Hepatocyte (in vitro differentiated cells): Measurements from ENCODE around the gene SLIT1. TPM values are rescaled to one million over a fixed set of nuclear protein-coding genes. Genes with fewer than 3 reads are reported as not detected.

Source experiments
- DNase-seq: peaks from one replicate; pipeline ENCODE4 v3.0.0-alpha.2; 2016; ENCODE audit warnings: low spot score
- H2AFZ ChIP-seq: fragments of 200-600 bp; sonication (generic); 2 replicates; pipeline ENCODE4 v1.6.0; 2016; ENCODE audit warnings: antibody characterized with exemption, mild to moderate bottlenecking
- H3K27ac ChIP-seq: fragments of 200-600 bp; sonication (generic); 2 replicates; pipeline ENCODE4 v1.5.1; 2016; ENCODE audit warnings: mild to moderate bottlenecking
- H3K27me3 ChIP-seq: fragments of 200-600 bp; sonication (generic); 2 replicates; pipeline ENCODE4 v1.6.1; 2016
- H3K36me3 ChIP-seq: fragments of 200-600 bp; sonication (generic); replicated peaks from 2 replicates; pipeline ENCODE4 v1.5.1; 2016; ENCODE audit warnings: low read depth; ENCODE audit not compliant: insufficient read depth
- H3K4me1 ChIP-seq: fragments of 200-600 bp; sonication (generic); 2 replicates; pipeline ENCODE4 v1.5.1; 2016; ENCODE audit warnings: mild to moderate bottlenecking, moderate library complexity; ENCODE audit not compliant: insufficient read depth
- H3K4me2 ChIP-seq: fragments of 200-600 bp; sonication (generic); 2 replicates; pipeline ENCODE4 v1.6.0; 2016
- H3K4me3 ChIP-seq: fragments of 200-600 bp; sonication (generic); 2 replicates; pipeline ENCODE4 v1.5.1; 2016; ENCODE audit warnings: mild to moderate bottlenecking
- H3K79me2 ChIP-seq: fragments of 200-600 bp; sonication (generic); 2 replicates; pipeline ENCODE4 v1.6.0; 2017; ENCODE audit warnings: mild to moderate bottlenecking
- H3K9me2 ChIP-seq: fragments of 200-600 bp; sonication (generic); replicated peaks from 2 replicates; pipeline ENCODE4 v1.6.0; 2017; ENCODE audit warnings: mild to moderate bottlenecking; ENCODE audit not compliant: insufficient read depth
- H3K9me3 ChIP-seq: fragments of 200-600 bp; sonication (generic); 2 replicates; pipeline ENCODE4 v1.5.1; 2016; ENCODE audit warnings: low read depth, mild to moderate bottlenecking
- H4K20me1 ChIP-seq: fragments of 200-600 bp; sonication (generic); 2 replicates; pipeline ENCODE4 v1.6.0; 2016; ENCODE audit warnings: mild to moderate bottlenecking; ENCODE audit not compliant: insufficient read depth, poor library complexity, severe bottlenecking
- EZH2 ChIP-seq: fragments of 200-600 bp; sonication (generic); IDR thresholded peaks from 2 replicates; pipeline ENCODE4 v1.6.1; 2016; ENCODE audit warnings: antibody characterized with exemption, mild to moderate bottlenecking, borderline replicate concordance
- EZH2phosphoT487 ChIP-seq: fragments of 200-600 bp; sonication (generic); IDR thresholded peaks from one replicate; pipeline ENCODE4 v1.6.1; 2018; ENCODE audit warnings: antibody characterized with exemption, mild to moderate bottlenecking, low read depth, moderate library complexity; ENCODE audit not compliant: unreplicated experiment, severe bottlenecking
- WGBS: methylation state at CpG from one replicate; pipeline ENCODE4 v1.1.6; 2016; ENCODE audit warnings: low lambda C conversion rate; ENCODE audit errors: missing lambda C conversion rate; 5-methylcytosine and 5-hydroxymethylcytosine counted together
- polyA plus RNA-seq: library from polyadenylated mRNA; unstranded; fragments of >200 nt; fragmentation: Nextera tagmentation; extraction: Ambion mirVana; gene quantifications from 2 replicates; pipeline ENCODE4 v1.2.1, GENCODE V29; 2016
- total RNA-seq: library from RNA; depleted of rRNA; stranded (reverse); fragments of >200 nt; gene quantifications from 2 replicates; pipeline ENCODE4 v1.2.3, GENCODE V29; 2014
- TF ChIP-seq, protein P1 (sequence below): fragments of 200-600 bp; sonication (generic); IDR thresholded peaks from 2 replicates; pipeline ENCODE4 v1.5.1; 2016; ENCODE audit warnings: antibody characterized with exemption, mild to moderate bottlenecking; ENCODE audit not compliant: poor library complexity

Gene SLIT1
- total and polyA plus RNA-seq, 2 experiments from 2014 or later: 0.47 to 0.65 TPM

DNA sequence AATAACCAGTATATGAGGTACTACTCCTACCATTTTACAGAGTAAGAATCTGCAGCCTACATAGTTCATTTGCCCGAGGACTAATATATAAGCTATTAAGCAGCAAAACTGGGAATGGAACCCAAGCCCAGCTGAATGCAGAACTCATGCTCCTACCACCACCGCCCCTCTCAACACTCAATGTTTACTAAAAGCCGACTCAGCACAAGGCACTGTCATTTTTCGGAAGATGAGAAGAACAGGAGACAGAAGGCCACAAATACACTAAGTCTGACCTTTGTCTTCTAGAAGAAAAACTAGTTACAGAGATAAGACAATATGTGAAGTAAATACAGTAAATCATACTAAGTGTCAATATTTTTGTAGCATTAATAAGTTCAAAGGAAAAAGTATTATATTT, 40.6 kb upstream of the SLIT1 start:
- H3K27me3 ChIP-seq: no peaks in the 10 kb centered on the region
- H3K36me3 ChIP-seq: no peaks in the 10 kb centered on the region
- H4K20me1 ChIP-seq: no peaks in the 10 kb centered on the region
- H3K9me3 ChIP-seq: no peaks in the 10 kb centered on the region
- H3K4me3 ChIP-seq: no peak overlapping the region
- TF ChIP-seq, protein P1, sequence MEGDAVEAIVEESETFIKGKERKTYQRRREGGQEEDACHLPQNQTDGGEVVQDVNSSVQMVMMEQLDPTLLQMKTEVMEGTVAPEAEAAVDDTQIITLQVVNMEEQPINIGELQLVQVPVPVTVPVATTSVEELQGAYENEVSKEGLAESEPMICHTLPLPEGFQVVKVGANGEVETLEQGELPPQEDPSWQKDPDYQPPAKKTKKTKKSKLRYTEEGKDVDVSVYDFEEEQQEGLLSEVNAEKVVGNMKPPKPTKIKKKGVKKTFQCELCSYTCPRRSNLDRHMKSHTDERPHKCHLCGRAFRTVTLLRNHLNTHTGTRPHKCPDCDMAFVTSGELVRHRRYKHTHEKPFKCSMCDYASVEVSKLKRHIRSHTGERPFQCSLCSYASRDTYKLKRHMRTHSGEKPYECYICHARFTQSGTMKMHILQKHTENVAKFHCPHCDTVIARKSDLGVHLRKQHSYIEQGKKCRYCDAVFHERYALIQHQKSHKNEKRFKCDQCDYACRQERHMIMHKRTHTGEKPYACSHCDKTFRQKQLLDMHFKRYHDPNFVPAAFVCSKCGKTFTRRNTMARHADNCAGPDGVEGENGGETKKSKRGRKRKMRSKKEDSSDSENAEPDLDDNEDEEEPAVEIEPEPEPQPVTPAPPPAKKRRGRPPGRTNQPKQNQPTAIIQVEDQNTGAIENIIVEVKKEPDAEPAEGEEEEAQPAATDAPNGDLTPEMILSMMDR: no peak
- TF ChIP-seq EZH2phosphoT487: no peak
- TF ChIP-seq EZH2: no peak
- H3K4me2 ChIP-seq: no peak overlapping the region
- H3K79me2 ChIP-seq: no peaks in the 10 kb centered on the region
- no peaks in the 10 kb centered on the region for H3K9me2 ChIP-seq
- 88% methylated on average over 4 of the region's 4 CpGs for WGBS
- H2AFZ ChIP-seq: no peak overlapping the region
- DNase-seq: no peak
- H3K27ac ChIP-seq: no peak overlapping the region
- no peaks in the 10 kb centered on the region for H3K4me1 ChIP-seq

DNA sequence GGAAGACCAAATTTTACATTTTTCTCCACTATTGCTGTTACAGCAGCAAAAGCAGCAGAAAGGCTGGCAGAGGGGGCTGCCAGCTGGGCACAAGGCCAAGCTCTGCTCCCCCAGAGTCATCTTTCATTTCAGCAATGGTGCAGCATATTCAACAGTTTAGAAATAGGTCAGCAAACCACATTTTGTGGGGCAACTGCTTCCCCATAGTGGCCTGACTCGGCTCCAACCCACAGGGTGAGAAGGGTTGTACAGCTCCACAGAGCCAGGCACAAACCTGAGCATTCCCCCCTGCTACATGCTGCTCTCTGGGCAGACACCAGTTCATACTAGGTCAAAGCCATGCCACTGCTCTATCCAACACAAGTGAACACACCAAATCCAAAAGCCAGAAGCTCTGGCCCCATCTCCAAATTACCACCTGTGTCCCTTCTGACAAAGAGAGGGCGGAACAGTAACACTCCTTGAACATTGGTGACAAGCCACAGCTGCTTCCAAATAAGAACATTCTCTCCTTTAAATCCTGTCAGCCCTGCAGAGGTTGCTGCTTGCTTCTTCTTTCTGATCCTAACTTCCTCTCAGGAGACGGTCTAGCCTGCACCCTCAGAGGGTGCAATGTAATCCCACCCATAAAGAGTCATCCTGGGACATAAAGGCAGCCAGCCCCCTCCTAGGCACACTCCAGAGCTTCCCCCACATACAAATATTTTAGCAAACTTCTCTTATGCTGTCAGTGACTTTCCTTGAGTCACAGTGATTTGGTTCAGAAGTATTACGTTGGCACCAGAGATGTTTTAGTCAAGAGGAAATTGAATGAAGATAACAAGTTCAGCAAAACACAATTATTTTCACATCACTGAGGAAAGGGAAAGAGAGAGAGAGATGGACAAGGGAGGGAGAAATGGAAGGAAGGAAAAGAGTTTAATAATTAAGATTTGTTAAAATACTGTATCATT, 39.0 kb upstream of the SLIT1 start:
- TF ChIP-seq EZH2: no peak
- no peak for TF ChIP-seq EZH2phosphoT487
- TF ChIP-seq, protein P1: no peak
- Histone ChIP-seq H3K9me2 (no peaks in the 10 kb centered on the region), H3K4me2 (no peak overlapping the region), H3K27me3 (no peaks in the 10 kb centered on the region), H3K36me3 (no peaks in the 10 kb centered on the region), H3K27ac (no peak overlapping the region), H3K79me2 (no peaks in the 10 kb centered on the region), H4K20me1 (no peaks in the 10 kb centered on the region), H3K9me3 (no peaks in the 10 kb centered on the region), H3K4me1 (no peaks in the 10 kb centered on the region), H3K4me3 (no peak overlapping the region), H2AFZ (no peak overlapping the region)
- no peak for DNase-seq
- WGBS: 92% methylated on average over 4 of the region's 4 CpGs

DNA sequence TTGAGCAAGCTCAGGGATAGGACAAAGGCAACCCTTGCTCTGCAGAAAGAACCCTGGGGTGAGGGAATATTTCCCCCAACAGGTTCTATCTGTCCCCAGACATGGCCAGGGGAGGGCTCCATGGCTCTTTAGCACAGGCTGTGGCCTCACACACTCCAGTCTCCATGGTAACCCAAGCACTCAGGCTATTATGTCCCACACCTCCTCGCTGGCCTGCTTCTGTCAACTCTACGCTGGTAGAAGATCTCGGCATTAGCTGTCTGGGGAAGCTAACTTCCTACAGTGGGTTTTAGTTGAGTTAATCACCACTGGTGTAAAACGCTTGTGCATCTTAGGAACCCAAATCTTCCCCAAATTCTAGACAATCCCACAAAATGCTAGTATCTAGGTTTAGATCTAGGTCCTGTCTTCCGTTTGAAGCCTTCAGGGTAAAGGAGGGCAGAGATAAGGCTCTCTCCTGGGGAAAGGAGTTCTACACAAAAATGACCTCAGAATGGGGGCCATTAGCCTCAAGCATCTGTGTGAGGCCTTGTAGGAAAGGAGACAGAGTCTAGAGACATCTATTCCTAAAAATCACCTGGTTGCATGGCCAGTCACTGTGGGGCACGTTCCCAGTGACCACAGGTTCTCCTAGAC, 36.7 kb upstream of the SLIT1 start:
- Histone ChIP-seq H3K4me3 (no peak overlapping the region), H3K9me2 (no peaks in the 10 kb centered on the region), H3K36me3 (no peaks in the 10 kb centered on the region), H3K4me1 (no peaks in the 10 kb centered on the region), H3K79me2 (no peaks in the 10 kb centered on the region), H2AFZ (no peak overlapping the region), H3K27me3 (no peaks in the 10 kb centered on the region), H3K9me3 (no peaks in the 10 kb centered on the region), H4K20me1 (no peaks in the 10 kb centered on the region), H3K27ac (no peak overlapping the region), H3K4me2 (no peak overlapping the region)
- WGBS: 52% methylated on average over 6 of the region's 6 CpGs
- peak; percentile 68 for DNase-seq
- TF ChIP-seq EZH2phosphoT487 (no peak), EZH2 (no peak)
- TF ChIP-seq, protein P1: peak; percentile 12
